NCI-H128 (cell line): ENCODE results near the gene TNS1.
"Not testable (repeated sequence)": the region's sequence is repeated elsewhere in the genome, so short reads cannot be mapped to it uniquely, and the experiment has no call there.

Source experiments
- DNase-seq: peaks from one replicate; lab custom pipeline; 2025; ENCODE audit not compliant: unreplicated experiment; lab: John Stamatoyannopoulos, UW

TNS1 gene

GRCh38 chr2:217789003-217789735 is 213.6 kb downstream of the TNS1 start:
- DNase-seq, result peak; percentile 18

GRCh38 chr2:217788669-217789002 is 214.2 kb downstream of the TNS1 start:
- no peak for DNase-seq

GRCh38 chr2:217787160-217787877 is 215.5 kb downstream of the TNS1 start:
- no peak for DNase-seq

GRCh38 chr2:217786560-217786959 is 216.2 kb downstream of the TNS1 start:
- DNase-seq, result not testable (repeated sequence)

- DNase-seq, result peak; percentile 1
Observed at GRCh38 chr2:217785544-217786045, 217.2 kb downstream of the TNS1 start.

GRCh38 chr2:217784996-217785543 is 217.7 kb downstream of the TNS1 start:
- DNase-seq, result no peak

- DNase-seq, result no peak
Observed at GRCh38 chr2:217783243-217783642, 219.6 kb downstream of the TNS1 start.

GRCh38 chr2:217777906-217778305 is 224.9 kb downstream of the TNS1 start:
- no peak for DNase-seq

- DNase-seq, result no peak
Observed at GRCh38 chr2:217776631-217777030, 226.2 kb downstream of the TNS1 start.

- DNase-seq, result no peak
Observed at GRCh38 chr2:217775920-217776503, 226.8 kb downstream of the TNS1 start.

- DNase-seq, result no peak
Observed at GRCh38 chr2:217774232-217774631, 228.6 kb downstream of the TNS1 start.

GRCh38 chr2:217773539-217773938 is 229.3 kb downstream of the TNS1 start:
- DNase-seq, result no peak

- no peak for DNase-seq
Observed at GRCh38 chr2:217766356-217766755, 236.4 kb downstream of the TNS1 start.

GRCh38 chr2:217761645-217762277 is 241.0 kb downstream of the TNS1 start:
- DNase-seq, result no peak

GRCh38 chr2:217759991-217760390 is 242.8 kb downstream of the TNS1 start:
- DNase-seq, result no peak

GRCh38 chr2:217757108-217757463 is 245.7 kb downstream of the TNS1 start:
- DNase-seq, result no peak

- DNase-seq, result no peak
Observed at GRCh38 chr2:217756375-217757107, 246.3 kb downstream of the TNS1 start.

GRCh38 chr2:217755027-217755745 is 247.6 kb downstream of the TNS1 start:
- DNase-seq, result no peak

GRCh38 chr2:217753460-217754200 is 249.2 kb downstream of the TNS1 start:
- DNase-seq, result no peak
